ENCODE measurements around the gene NNAT. TPM values are rescaled to one million over a fixed set of nuclear protein-coding genes. Genes with fewer than 3 reads are reported as not detected.

NNAT gene
- total and polyA plus RNA-seq, 4 experiments from 2014 or later = not detected

DNA sequence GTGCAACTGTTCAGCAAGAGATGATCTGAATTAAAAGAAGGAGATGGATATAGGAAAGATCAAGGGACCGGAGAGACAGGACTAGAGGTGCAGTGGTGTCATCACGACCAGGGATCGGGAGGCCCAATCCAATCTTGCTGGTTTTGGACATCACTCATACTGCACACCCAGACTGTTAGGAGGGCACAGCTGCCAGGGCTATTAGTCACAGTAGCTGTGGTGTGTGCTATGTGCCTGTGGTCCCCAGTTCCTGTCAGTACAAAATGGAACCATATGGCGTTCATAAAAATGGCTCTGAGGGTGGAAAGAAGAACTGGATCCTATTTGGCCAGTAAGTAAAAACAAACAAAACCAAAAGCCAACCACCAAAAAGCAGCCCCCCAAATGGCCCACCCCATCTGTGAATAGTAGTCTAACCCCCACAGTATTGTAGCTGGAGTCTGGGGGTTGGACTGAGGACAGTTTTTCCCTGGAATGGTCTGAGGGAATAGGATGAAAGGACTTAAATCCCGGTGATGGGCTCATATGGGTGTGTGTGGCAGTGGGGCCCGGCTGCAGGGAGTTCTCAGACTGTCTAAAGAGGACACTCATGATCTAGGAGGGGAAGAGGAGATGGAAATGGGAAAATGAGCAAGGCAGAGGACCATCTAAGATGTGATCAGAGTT is 9.3 kb upstream of the NNAT start:
- intact Hi-C loops (cut with micrococcal nuclease) = no loop called here
- Histone ChIP-seq H3K27me3 (ENCODE audit: insufficient read depth, low read length) (no peaks in the 10 kb centered on the region), H3K4me3 (ENCODE audit: low read length in 2 of 2) (no peak overlapping the region), H3K27ac (ENCODE audit: low read depth, low read length) (no peak overlapping the region), H3K36me3 (ENCODE audit: insufficient read depth, low read length) (peaks cover 15% of the 10 kb centered on the region), H3K4me1 (ENCODE audit: insufficient read depth, low read length) (no peaks in the 10 kb centered on the region), H3K9me3 (ENCODE audit: control insufficient read depth in 1 of 2, low read length in 2 of 2) (no peaks in the 10 kb centered on the region)
- ChIA-PET POLR2A (ENCODE audit: partially characterized antibody) (no interaction called here), CTCF (ENCODE audit: partially characterized antibody) (no interaction called here)
- no peak overlapping the region for H3K4me3 Mint-ChIP-seq
- peaks cover 25 to 50% of the 10 kb centered on the region in 2 donors for H3K36me3 Mint-ChIP-seq
- no peaks in the 10 kb centered on the region for H3K27me3 Mint-ChIP-seq
- H3K9me3 Mint-ChIP-seq = no peaks in the 10 kb centered on the region
- peak overlapping the region in 1 of 7 donors; percentile 38 for H3K27ac Mint-ChIP-seq
- H3K4me1 Mint-ChIP-seq = peaks cover 0 to 16% (median 7%) of the 10 kb centered on the region in 4 donors
- no peak for DNase-seq

DNA sequence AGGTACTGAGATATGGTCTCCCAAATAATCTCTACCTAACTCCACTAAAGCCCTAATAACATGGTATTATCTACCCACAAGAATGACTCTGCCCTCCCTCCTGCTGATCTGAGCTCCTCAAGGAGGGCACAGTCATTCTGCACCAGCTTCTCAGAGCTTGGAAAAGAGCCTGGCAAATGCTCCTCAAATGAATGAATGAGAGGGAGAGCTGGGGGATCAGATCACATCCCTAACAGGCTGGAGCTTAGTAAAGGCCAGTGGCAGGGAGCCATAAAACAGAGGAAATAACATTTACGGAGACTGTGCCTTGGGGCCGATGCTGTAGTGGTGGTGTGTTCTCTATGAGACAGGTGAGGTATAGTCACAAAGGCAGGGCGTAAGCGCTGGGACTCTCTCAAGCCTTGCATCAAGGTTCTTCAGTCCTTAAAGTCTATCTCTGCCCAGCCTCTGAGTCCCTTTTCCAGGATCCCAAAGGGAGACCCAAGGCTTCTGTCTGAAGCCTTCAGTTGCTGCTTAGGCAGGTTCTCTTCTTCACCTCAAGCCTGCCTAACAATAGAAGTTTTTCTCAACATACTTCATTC is 7.2 kb upstream of the NNAT start:
- H3K36me3 Mint-ChIP-seq = peaks cover 37 to 69% of the 10 kb centered on the region in 2 donors
- CTCF ChIA-PET (ENCODE audit: partially characterized antibody) = interaction anchor here (1.1 to 1.3 kb wide), 2 partner anchors 20 to 25 kb away, joined by 3 to 4 read pairs; no protein-coding TSS in a partner anchor
- peaks cover 15% of the 10 kb centered on the region for H3K36me3 ChIP-seq (ENCODE audit: insufficient read depth, low read length)

GRCh38 chr20:37515876-37516275 is 5.2 kb upstream of the NNAT start:
- no peaks in the 10 kb centered on the region for H3K9me3 Mint-ChIP-seq
- ChIA-PET CTCF (ENCODE audit: partially characterized antibody) (no interaction called here), POLR2A (ENCODE audit: partially characterized antibody) (no interaction called here)
- no peaks in the 10 kb centered on the region for H3K27me3 ChIP-seq (ENCODE audit: insufficient read depth, low read length)
- H3K4me3 Mint-ChIP-seq = no peak overlapping the region
- peaks cover 17 to 47% (median 25%) of the 10 kb centered on the region in 4 donors for H3K4me1 Mint-ChIP-seq
- peaks cover 44 to 72% of the 10 kb centered on the region in 2 donors for H3K36me3 Mint-ChIP-seq
- peaks cover 6% of the 10 kb centered on the region for H3K4me1 ChIP-seq (ENCODE audit: insufficient read depth, low read length)
- no peaks in the 10 kb centered on the region for H3K9me3 ChIP-seq (ENCODE audit: control insufficient read depth in 1 of 2, low read length in 2 of 2)
- intact Hi-C loops (cut with micrococcal nuclease) = no loop called here
- no peak overlapping the region for H3K4me3 ChIP-seq (ENCODE audit: low read length in 2 of 2)
- peaks cover 11% of the 10 kb centered on the region for H3K36me3 ChIP-seq (ENCODE audit: insufficient read depth, low read length)
- H3K27ac ChIP-seq (ENCODE audit: low read depth, low read length) = no peak overlapping the region
- no peaks in the 10 kb centered on the region for H3K27me3 Mint-ChIP-seq
- H3K27ac Mint-ChIP-seq = no peak overlapping the region
- no peak for DNase-seq

More for the DNA sequence above, 7.2 kb upstream of the NNAT start:
- POLR2A ChIA-PET (ENCODE audit: partially characterized antibody) = no interaction called here
- no peak for DNase-seq
- no peak overlapping the region for H3K27ac ChIP-seq (ENCODE audit: low read depth, low read length)
- H3K9me3 Mint-ChIP-seq = no peaks in the 10 kb centered on the region
- H3K4me1 ChIP-seq (ENCODE audit: insufficient read depth, low read length) = no peaks in the 10 kb centered on the region
- no peak overlapping the region for H3K4me3 ChIP-seq (ENCODE audit: low read length in 2 of 2)
- H3K9me3 ChIP-seq (ENCODE audit: control insufficient read depth in 1 of 2, low read length in 2 of 2) = no peaks in the 10 kb centered on the region
- no peak overlapping the region for H3K27ac Mint-ChIP-seq
- no peak overlapping the region for H3K4me3 Mint-ChIP-seq
- intact Hi-C loops (cut with micrococcal nuclease) = no loop called here
- peaks cover 9 to 32% (median 16%) of the 10 kb centered on the region in 4 donors for H3K4me1 Mint-ChIP-seq
- no peaks in the 10 kb centered on the region for H3K27me3 Mint-ChIP-seq
- H3K27me3 ChIP-seq (ENCODE audit: insufficient read depth, low read length) = no peaks in the 10 kb centered on the region

- Mint-ChIP-seq H3K4me3 (no peak overlapping the region), H3K36me3 (peaks cover 37 to 65% of the 10 kb centered on the region in 2 donors), H3K27me3 (no peaks in the 10 kb centered on the region), H3K27ac (no peak overlapping the region), H3K9me3 (no peaks in the 10 kb centered on the region), H3K4me1 (peaks cover 17 to 50% (median 27%) of the 10 kb centered on the region in 4 donors)
- H3K27me3 ChIP-seq (ENCODE audit: insufficient read depth, low read length) = no peaks in the 10 kb centered on the region
- intact Hi-C loops (cut with micrococcal nuclease) = no loop called here
- H3K9me3 ChIP-seq (ENCODE audit: control insufficient read depth in 1 of 2, low read length in 2 of 2) = no peaks in the 10 kb centered on the region
- CTCF ChIA-PET (ENCODE audit: partially characterized antibody) = interaction anchor here (0.6 to 0.8 kb wide), 3 partner anchors 11 to 1494 kb away, joined by 3 read pairs; no protein-coding TSS in a partner anchor
- no peak overlapping the region for H3K4me3 ChIP-seq (ENCODE audit: low read length in 2 of 2)
- POLR2A ChIA-PET (ENCODE audit: partially characterized antibody) = no interaction called here
- peaks cover 6% of the 10 kb centered on the region for H3K4me1 ChIP-seq (ENCODE audit: insufficient read depth, low read length)
- H3K36me3 ChIP-seq (ENCODE audit: insufficient read depth, low read length) = peaks cover 11% of the 10 kb centered on the region
- H3K27ac ChIP-seq (ENCODE audit: low read depth, low read length) = no peak overlapping the region
- no peak for DNase-seq
Measured at GRCh38 chr20:37516811-37517750, 4.0 kb upstream of the NNAT start.

DNA sequence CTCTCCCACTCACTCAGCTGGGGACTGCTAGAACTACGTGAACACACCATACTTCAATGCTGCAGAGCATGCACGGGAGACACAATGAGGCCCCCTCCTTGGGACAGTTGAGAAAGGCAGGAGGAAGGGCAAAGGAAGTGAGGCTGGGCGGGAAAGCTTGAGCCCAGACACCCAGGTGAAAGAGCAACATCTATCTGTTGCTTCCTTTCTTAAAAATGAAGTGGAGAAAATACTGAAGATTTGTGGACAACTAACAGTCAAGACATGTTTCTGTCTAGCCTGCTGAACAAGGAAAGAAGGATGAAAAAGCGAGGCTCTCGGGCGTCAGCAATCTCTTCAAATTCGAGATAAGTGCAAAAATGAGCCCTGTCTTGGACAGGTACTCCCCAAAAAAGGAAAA is 3.0 kb upstream of the NNAT start:
- ChIA-PET CTCF (ENCODE audit: partially characterized antibody) (interaction anchor here (0.8 kb wide), 1 partner anchor 323 kb away, joined by 3 read pairs; no protein-coding TSS in a partner anchor), POLR2A (ENCODE audit: partially characterized antibody) (no interaction called here)
- Mint-ChIP-seq H3K4me3 (no peak overlapping the region), H3K27ac (peak overlapping the region in 2 of 7 donors; percentile 1 to 24), H3K27me3 (no peaks in the 10 kb centered on the region), H3K4me1 (peaks cover 17 to 56% (median 29%) of the 10 kb centered on the region in 4 donors), H3K36me3 (peaks cover 37 to 56% of the 10 kb centered on the region in 2 donors), H3K9me3 (no peaks in the 10 kb centered on the region)
- no peaks in the 10 kb centered on the region for H3K27me3 ChIP-seq (ENCODE audit: insufficient read depth, low read length)
- intact Hi-C loops (cut with micrococcal nuclease) = no loop called here
- no peak overlapping the region for H3K27ac ChIP-seq (ENCODE audit: low read depth, low read length)
- H3K9me3 ChIP-seq (ENCODE audit: control insufficient read depth in 1 of 2, low read length in 2 of 2) = no peaks in the 10 kb centered on the region
- peaks cover 6% of the 10 kb centered on the region for H3K4me1 ChIP-seq (ENCODE audit: insufficient read depth, low read length)
- DNase-seq = no peak
- no peak overlapping the region for H3K4me3 ChIP-seq (ENCODE audit: low read length in 2 of 2)
- peaks cover 11% of the 10 kb centered on the region for H3K36me3 ChIP-seq (ENCODE audit: insufficient read depth, low read length)

GRCh38 chr20:37518606-37519507 is 2.2 kb upstream of the NNAT start:
- DNase-seq = no peak
- Mint-ChIP-seq H3K4me3 (no peak overlapping the region), H3K36me3 (peaks cover 37 to 54% of the 10 kb centered on the region in 2 donors)

More at GRCh38 chr20:37518606-37519507, 2.2 kb upstream of the NNAT start:
- peak overlapping the region in 1 of 7 donors; percentile 7 for H3K27ac Mint-ChIP-seq
- intact Hi-C loops (cut with micrococcal nuclease) = no loop called here
- H3K9me3 ChIP-seq (ENCODE audit: control insufficient read depth in 1 of 2, low read length in 2 of 2) = no peaks in the 10 kb centered on the region
- H3K9me3 Mint-ChIP-seq = no peaks in the 10 kb centered on the region
- H3K36me3 ChIP-seq (ENCODE audit: insufficient read depth, low read length) = peaks cover 11% of the 10 kb centered on the region
- H3K27me3 Mint-ChIP-seq = no peaks in the 10 kb centered on the region
- peaks cover 22 to 64% (median 35%) of the 10 kb centered on the region in 4 donors for H3K4me1 Mint-ChIP-seq
- no peaks in the 10 kb centered on the region for H3K27me3 ChIP-seq (ENCODE audit: insufficient read depth, low read length)
- POLR2A ChIA-PET (ENCODE audit: partially characterized antibody) = no interaction called here
- CTCF ChIA-PET (ENCODE audit: partially characterized antibody) = interaction anchor here (0.9 to 1.6 kb wide), 2 partner anchors 14 to 327 kb away, joined by 3 to 6 read pairs; no protein-coding TSS in a partner anchor
- H3K27ac ChIP-seq (ENCODE audit: low read depth, low read length) = no peak overlapping the region
- peaks cover 6% of the 10 kb centered on the region for H3K4me1 ChIP-seq (ENCODE audit: insufficient read depth, low read length)
- H3K4me3 ChIP-seq (ENCODE audit: low read length in 2 of 2) = no peak overlapping the region
